ENCODE measurements around the gene FAR1.
"Not testable (repeated sequence)": the region's sequence is repeated elsewhere in the genome, so short reads cannot be mapped to it uniquely, and the experiment has no call there.

FAR1 gene

DNA sequence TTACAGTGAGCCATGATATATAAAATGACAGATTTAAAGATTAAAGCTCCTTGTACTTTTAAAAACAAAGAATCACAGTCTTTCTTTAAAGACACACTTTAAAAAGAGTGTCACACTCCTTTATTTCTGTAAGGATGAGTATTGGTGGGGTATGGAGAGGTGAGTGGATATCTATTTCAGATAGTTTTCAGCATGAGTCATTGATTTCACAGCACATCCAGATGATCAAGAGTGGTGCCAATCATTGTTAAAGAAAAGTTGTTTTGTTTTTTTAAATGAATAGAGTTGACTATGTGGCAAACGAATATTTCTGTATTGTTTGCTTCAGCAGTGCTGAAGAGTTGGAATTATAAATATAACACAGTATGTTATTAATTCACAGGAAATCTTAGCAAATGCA, 52.5 kb downstream of the FAR1 start:
- no peak for DNase-seq

DNA sequence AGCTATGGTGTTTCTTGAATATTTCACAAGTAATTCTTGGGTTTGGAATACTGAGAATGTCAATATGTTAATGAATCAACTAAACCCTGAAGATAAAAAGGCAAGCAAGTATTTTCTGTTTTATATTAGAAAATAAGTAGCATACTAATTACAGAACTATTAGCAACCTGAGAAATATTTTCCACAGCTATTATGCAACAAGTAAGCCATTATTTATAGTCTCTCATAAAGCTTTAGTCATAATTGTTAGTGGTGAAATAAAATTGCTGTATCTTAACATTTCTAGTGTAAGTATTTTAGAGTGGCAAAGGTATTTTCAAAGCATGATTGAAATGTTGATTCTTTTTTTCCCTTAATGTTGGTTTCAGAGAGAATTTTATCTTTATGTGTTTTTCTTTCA, 53.3 kb downstream of the FAR1 start:
- DNase-seq = no peak

DNA sequence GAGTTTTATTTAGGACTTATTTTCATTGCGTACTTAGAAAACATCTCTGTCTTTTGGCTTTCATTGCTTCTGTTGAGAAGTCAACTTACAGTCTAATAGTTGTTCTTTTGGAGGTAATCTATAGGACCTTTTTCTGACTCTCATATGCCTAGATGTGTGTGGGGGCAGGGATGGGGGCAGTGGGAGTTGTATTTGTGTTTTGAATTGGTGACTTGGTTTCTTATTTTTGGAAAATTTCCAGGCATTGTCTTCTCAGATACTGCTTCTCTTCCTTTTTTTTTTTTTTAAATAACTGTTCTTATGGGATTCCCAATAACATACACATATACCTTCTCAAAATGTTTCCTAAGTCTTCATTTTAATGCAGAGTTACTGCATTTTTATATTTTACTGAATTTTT, 58.0 kb downstream of the FAR1 start:
- DNase-seq = no peak

DNA sequence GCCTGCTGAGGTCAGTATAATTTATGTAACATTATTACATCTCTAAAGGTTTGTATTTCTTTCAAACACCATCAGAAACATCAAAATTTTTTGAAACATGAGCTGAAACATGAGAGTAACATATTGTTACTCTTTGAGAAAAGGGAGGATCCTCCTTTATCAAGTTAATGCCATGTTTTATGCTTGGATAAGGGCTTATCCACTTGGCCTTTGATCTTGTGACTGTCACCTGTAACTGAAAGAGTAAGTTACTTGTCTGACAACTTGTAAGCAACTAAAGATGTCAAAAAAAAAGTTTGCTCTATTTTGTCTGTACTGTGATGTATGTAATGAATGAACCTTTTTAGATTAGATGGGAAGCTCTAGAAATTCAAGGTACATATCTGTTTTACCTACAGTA, 59.6 kb downstream of the FAR1 start:
- no peak for DNase-seq

DNA sequence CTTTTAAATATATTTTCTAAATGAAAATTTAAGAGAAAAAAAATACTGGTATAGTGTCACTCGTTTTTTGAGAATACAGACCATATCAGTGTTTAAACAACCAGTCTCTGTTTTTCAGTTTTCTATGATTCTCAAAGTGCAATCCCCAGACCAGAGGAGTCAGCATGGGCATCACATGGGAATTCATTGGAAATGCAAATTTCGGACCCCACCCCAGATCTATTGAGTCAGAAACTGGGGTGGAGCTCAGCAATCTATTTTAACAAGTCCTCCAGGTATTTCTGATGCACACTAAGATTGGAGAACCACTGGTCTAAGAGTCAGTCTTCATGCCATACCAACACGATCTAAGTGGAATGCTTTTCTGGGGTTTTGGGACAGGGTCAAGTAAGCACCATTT, 66.1 kb downstream of the FAR1 start:
- DNase-seq = no peak

DNA sequence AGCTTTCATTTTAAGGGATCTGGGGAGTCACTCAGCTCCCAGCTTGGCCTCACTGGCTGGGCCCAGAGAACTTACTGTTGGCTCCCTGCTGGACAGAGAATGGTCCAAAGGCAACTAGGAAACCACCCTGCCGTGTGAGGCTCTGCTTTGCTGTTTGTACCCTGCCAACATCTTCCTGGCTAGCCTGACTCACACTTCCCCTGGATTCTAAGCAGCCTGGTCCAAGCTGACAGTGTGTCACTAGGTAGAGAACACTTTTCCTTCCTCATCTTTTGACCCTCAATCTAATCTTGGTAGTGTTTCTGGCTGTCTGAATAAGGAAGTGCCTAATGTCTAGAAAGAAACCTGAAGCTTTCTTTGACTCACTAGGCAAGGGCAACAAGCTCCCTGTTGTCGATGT, 76.7 kb downstream of the FAR1 start:
- DNase-seq = no peak

DNA sequence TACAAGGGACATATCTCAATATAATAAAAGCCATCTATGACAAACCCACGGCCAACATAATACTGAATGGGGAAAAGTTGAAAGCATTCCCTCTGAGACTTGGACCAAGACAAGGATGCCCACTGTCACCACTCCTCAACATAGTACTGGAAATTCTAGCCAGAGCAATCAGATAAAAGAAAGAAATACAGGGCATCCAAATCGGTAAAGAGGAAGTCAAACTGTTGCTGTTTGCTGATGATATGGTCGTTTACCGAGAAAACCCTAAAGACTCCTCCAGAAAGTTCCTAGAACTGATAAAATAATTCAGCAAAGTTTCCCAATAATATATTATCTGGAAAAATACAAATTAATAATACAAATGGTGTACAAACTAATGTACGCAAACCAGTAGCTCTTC, 84.8 kb downstream of the FAR1 start:
- not testable (repeated sequence) for DNase-seq

DNA sequence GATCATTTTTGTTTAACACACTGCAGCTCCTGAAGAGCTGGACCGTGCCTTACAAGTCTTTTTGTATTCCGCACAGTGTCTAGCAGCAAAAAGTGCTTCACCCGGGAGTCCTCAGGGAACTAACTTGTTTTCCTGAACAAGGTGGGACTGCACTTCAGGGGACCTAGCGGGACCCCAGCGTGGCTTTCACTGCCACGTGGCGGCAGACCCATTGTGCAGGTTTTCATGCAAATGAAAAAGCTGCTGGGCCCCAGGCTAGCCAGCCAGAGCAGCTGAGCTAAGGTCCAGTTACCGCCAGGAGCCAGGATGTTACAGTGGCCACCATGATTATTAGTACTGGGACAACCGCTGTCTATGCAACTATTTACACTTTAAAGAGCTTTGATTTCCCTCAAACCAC, 90.6 kb downstream of the FAR1 start:
- DNase-seq = no peak

DNA sequence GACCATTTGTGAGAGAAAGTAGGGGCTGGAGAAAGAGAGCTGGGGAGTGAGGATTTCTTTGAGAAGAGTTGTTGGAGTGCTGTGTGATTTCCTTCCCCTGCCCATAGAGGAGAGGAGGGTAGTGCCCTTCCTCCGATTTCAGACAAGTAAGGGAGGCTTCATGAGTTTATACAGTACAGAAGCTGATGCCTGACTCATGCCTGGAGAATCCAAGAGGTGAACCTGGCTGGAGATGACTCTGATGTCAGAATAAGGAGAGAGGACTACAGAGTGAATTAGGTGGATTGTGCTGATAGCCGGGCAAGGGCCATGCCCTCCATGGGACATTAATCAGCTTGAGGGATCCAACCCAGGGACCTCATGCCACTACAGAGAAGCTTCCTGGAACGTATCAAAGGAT, 91.6 kb downstream of the FAR1 start:
- no peak for DNase-seq

DNA sequence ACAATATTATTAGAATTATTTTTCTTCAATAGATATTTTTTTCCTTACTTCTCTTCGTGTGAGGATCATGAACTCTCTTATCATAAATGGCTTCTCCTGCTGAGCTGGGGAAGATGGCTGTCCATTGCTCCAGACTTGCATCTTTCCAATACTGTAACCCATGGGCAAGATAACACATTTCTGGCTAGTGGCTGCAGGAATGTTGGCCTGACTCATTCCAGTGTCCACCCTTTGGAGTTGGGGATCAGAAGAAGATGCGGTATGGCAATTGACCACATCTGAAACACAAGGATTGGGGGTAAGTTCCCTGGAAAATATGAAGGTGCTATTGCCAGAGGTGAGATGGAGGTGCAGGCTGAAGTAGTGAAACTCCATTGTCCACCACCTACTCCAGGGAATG, 92.8 kb downstream of the FAR1 start:
- no peak for DNase-seq

DNA sequence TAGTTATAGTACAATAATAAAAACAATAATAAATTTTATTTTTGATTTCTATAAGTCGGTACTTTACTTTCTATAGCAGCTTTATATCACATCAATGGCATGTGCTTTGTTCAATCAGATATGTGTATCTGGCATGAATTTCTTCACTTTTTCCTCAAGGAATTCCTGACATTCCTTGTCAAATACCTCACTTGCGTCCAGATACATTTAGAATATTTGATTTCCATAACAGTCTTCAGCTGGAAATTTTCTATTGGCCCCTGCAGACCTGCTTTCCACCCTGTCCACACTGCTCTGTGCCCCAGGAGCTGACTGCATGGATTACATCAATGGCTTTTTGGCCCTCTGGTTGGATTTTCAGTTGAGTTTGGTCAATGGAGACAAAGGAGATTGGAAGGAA, 93.2 kb downstream of the FAR1 start:
- DNase-seq = no peak

DNA sequence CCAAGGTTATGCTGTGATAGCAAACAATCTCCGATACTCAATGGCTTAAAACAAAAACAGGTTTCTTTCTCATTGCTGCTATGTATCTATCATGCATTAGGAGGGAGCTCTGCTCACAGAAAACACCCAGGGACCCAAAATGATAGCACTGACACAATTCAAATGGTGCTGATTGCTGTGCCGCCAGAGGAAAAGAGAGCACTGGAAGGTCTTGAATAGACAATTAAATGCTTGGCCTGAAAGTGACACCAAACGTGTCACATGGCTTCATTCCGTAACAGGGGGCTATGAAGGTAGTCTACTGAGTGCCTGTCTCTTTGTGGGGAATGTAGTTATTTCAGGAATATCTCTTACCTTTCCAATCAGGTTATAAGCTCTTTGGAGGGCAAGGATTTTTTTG, 94.2 kb downstream of the FAR1 start:
- no peak for DNase-seq

DNA sequence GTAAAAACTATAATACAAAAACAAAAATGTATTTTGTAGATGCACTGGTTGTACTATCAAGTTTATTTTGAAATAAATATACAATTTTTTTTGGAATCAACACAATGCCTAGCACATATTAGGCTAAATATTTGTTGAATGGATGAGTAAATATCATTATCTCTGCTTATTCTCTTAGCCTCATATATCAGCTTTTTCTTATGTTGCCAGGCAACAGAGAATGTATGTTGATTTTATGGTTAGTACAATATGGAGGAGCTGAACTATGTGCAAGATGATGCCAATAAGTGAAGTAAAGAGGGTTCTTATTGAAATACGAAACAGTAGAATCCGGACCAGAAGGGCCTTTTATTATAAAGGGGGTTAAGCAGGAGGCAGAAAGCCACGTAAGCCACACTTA, 94.9 kb downstream of the FAR1 start:
- no peak for DNase-seq

DNA sequence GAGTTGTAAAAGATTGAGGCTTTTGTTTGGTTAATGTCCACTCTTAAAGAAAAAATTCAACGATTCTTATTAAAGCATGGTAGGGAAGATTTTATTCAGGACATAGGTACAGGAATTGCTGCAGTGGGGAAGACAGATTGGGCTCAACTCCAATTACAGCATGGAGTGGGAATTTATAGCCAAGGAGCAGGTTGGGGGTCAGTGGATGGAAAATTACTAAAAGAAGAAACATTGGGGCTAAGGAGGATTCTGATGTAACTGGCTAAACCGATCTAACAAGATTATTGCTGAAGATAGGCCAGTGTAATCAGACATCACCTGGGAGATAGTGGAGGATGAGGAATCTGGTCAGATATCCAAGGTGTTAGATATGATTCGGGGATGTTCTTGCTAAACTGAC, 97.4 kb downstream of the FAR1 start:
- no peak for DNase-seq

DNA sequence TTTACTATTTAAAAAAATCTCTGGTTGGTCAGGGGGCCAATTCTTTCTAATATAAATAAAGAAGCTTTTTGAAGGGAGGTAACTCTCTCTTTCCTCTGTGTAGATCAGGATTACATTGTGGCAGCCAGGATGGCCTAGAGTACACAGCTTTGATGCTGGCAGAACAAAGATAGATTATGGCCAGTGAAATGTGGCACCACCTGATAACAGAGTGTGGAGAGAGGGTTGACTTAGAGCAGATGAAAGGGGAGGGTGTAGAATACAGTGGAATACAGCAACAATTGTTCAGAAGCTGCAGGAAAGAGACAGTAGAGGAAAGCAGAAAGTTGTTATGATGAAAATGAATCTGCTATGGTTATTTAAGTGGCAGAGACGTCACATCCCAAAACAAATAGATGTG, 99.0 kb downstream of the FAR1 start:
- no peak for DNase-seq

DNA sequence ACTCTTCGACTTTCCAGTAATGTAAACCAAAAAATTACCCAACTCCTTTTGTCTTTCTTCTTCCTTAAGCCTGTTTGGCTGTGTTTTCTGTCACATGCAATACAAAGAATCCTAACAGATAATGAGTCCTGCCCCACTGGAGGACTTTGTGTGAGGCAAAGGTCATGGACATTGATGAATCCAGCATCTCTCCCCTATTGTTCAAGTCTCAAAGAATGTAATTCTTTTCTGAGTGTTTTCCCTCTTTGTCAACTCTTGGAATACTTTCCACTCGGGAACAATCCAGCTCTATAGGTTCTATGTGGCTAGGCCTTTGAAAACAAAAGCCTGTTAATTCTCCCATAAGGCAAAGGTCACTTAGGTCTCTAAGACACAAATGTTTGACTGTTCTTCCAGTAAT, 100.7 kb downstream of the FAR1 start:
- no peak for DNase-seq

DNA sequence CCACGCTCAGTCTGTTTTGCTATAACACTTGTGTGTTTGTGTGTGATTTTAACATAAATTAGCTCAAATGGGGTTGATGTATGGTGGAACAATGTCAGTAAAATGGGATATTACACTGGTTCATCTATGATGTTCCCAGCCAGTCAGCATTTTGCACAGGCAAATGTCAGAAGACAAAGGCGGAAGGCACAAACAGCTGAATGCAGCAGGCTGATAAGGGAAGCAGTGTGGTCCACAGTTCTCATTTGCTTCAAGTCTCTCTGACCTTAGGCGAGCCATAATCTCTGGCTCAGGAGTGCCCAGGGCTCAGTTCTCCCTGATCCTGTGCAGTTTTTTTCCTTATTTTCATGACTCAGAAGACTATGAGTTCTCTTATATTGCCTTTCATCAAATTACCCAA, 102.7 kb downstream of the FAR1 start:
- DNase-seq = no peak

DNA sequence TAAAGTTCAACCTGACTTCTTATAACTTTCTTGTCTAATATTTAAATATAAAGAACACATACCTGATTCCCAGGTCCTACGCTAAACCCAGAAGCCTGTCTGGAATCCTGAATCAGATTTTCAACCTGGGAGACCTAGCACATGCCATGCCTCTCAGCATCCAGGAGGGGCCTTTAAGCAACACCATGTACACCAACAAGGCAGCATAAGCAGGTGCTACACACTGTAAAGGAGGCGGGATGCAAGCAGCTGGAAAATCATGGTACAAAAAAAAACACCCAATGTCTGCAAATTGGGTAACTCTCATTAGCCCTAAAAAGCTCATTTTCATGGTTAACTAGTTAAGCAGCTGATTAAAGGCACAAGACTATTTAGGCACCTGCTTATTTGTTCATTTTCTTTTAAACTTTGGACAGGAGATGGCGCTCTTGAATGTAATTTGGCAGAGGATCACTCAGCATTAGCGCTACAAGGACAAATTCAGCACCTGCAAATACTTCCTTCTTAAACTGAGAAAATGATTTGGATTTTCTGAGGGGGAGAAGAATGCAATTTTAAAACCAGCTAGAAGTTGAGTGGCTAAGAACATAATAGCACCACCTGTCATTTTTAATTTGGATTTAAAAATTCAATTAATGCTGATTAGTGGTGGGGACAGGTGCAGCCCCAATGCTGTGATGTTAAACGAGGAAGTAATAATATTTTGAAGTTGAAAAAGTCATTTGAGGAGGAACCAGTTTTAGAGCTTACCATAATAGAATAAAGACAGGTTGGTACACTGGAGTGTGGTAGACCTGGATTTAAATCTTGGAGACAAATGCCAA, 104.0 kb downstream of the FAR1 start:
- no peak for DNase-seq

DNA sequence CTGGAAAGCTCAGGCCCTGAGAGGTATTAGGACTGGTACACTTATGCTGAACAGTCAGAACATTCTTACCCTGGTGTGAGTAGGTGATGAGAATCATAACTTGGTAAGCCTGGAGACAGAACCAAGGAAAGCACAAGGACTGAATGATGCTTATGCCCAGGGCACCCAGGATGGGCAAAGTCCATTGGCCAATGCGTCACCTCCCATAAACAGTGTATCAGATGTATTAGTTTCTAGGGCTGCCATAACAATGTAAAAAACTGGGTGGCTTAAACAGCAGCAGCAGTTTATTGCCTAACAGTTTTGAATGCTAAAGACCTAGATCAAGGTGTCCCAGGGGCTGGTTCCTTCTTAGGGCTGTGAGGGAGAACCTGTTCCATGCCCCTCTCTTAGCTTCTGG, 107.0 kb downstream of the FAR1 start:
- DNase-seq = no peak

DNA sequence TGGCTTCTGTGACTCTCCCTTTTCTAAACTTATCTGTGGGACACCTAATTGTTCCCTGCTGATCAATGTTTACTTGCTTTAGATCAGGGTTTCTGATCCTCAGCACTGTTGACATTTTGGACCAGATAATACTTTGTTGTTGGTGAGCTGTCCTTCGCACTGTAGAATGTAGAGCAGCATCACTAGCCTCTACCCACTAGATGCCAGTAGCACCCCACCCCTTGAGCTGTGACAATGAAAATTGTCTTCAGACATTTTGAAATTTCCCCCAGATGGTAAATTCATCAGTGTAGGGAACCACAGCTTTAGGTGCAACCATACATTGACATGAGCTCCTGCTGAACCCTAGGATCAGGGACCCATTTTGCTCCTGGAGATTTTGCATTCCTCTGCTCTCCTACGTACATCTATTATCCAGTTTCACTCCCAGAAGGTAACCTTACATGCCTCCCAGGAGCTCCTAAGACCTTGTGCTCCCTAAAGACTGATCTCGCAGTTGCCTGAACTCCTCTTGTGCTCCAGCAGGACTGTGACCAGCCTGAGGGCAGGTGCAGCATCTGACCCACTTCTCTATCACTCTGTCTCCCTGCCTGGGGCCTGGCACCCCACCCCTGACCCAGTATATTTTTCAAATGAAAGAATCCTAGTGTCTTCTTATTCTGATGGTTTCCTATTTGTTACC, 107.8 kb downstream of the FAR1 start:
- no peak for DNase-seq

DNA sequence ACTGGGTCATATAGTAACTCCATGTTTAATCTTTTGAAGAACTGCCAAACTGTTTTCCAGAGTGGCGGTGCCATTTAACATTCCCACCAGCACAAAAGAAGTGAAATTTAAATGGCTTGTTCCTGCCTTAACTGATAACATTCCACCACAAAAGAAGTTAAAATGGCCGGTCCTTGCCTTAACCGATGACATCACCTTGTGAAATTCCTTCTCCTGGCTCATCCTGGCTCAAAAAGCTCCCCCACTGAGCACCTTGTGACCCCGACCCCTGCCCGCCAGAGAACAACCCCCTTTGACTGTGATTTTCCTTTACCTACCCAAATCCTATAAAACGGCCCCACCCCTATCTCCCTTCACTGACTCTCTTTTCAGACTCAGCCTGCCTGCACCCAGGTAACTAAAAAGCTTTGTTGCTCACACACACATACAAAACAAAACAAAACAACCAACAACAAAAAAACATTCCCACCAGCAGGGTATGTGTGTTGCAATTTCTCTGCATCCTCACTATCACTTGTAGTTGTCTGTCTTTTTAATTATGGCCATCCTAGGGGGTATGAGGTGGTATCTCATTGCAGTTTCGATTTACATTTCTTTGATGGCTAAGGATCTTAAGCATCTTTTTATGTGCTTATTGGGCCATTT, 109.0 kb downstream of the FAR1 start:
- no peak for DNase-seq

DNA sequence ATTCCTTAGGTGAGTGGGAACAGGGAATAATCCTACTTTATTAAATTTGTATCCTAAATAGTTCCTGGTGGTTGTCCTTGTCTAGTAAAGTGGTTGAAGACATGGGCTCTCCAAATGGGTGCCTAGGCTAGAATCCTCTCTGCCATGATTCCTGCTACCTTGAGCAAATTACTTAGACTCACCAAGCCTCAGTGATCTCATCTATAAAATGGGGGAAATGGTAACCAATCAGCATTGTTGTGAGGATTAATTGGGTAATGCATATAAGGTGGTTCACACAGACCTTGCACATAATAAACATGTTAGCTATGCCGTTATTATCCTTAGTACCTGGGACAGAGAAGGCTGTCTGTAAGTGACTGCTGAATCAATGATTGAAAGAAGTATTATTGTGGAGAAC, 109.9 kb downstream of the FAR1 start:
- no peak for DNase-seq

DNA sequence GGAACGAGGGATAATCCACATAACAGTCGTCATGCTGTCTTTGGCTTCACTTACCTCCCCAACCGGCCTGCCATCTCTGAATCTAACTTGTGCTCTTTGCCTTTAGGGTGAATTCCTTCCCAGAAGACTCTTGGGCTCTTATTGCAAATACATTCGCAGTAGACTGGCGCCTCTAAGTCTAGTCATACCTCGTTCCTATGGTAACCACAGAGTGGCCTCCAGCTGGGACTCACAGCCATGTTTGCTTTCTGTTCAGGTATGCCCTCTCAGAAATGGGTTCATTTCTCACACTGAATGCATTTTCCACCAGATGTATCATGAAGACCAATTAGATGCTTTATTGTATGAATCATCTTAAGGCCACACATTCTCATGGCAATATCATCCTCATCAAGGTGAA, 112.7 kb downstream of the FAR1 start:
- no peak for DNase-seq

All from cortex of kidney (tissue), 1 donor.